ENCODE results near the gene HIGD1A.

HIGD1A gene

DNA sequence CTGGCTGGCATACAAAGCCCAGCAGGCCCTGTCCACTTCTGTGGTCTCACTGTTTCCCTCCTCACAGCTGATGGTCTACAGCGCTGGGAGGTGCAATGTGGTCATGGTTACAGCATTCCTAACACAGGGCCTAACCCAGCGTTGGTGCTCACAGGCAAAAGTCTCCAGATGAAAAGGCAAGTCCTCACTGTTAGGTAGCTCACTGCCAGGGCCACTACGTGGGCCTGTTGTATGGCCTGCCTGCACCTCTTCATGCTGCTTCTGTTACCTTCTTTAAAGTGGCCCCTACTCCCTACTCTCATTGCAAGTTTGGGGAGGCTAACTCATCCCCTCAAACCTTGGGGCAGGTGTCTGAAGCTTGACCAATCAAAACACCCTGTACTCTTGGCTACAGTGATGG is 62.5 kb downstream of the HIGD1A start:
- no peak overlapping the region for H3K4me3 ChIP-seq
- peaks cover 25% of the 10 kb centered on the region for H3K4me1 ChIP-seq
- no peak for TF ChIP-seq Cebpa-rat (IDR thresholded peaks at IDR 0.05)
- H3K9ac ChIP-seq = no peak overlapping the region
- no peaks in the 10 kb centered on the region for H3K9me3 ChIP-seq
- H3K4me2 ChIP-seq = no peak overlapping the region
- H4K20me1 ChIP-seq = no peaks in the 10 kb centered on the region
- H3K27ac ChIP-seq = no peak overlapping the region
- H3K36me3 ChIP-seq = no peaks in the 10 kb centered on the region
- H3K27me3 ChIP-seq = no peaks in the 10 kb centered on the region

DNA sequence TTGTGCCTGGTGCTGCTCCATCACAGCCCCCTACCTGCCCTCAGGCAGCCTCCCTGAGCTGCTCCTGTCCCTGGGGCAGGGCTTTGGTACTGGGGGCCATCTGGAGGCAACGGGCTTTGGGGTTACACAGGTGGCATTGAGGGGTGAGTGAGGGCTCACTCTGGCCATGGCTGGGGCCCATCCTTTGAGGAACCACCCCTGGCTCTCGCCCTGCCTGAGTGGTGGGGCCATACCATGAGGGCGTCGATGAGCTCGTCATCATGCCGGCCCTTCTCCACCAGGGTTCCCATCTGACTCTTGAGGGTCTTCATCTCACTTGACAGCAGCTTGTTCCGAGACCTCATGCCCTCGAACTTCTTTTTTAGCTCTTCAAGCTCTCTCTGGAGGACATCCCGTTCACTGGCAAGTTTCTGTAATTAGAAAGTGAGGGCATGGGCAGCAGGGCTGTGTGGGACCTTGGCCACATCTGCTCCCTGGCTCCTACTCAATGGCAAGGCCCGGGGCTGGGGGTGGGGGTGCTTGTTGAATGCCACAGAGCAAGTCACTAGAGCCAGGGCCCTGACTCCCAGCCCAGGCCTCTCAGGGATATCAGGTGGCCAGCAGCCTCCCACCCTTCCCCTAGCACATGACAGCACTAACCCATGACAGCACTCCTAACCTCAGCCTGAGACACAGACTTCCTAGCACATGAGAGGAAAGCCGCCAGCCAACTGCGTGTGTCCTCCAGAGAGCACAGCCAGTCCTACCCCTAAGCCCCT is 64.7 kb downstream of the HIGD1A start:
- Histone ChIP-seq H3K4me3 (no peak overlapping the region), H4K20me1 (no peaks in the 10 kb centered on the region), H3K27me3 (no peaks in the 10 kb centered on the region), H3K36me3 (no peaks in the 10 kb centered on the region), H3K9me3 (no peaks in the 10 kb centered on the region), H3K4me2 (peak overlapping the region; percentile 51), H3K4me1 (peaks cover 25% of the 10 kb centered on the region), H3K9ac (no peak overlapping the region), H3K27ac (peak overlapping the region; percentile 46)
- no peak for TF ChIP-seq Cebpa-rat (IDR thresholded peaks at IDR 0.05)

DNA sequence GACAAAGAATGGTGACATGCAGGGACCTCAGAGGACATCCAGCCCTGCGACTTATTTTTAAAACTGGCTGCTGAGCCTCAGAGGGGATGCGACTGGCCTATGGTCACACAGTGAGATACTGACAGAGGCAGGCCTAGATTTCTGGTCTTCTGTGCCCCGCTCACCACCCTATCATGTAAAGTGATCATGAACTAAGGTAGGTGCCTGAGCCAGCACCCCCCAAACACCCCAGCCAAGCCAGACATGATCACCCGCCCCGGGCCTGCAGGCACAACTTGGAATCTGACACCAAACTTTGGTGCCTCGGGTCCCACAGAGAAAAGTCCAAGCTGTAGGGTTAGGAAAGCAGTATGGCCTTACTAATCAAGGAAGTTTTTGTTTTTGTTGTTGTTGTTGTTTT is 67.8 kb downstream of the HIGD1A start:
- peaks cover 22% of the 10 kb centered on the region for H3K4me1 ChIP-seq
- no peak overlapping the region for H3K9ac ChIP-seq
- H3K36me3 ChIP-seq = no peaks in the 10 kb centered on the region
- no peak overlapping the region for H3K4me2 ChIP-seq
- no peaks in the 10 kb centered on the region for H3K27me3 ChIP-seq
- no peaks in the 10 kb centered on the region for H4K20me1 ChIP-seq
- H3K27ac ChIP-seq = no peak overlapping the region
- TF ChIP-seq Cebpa-rat (IDR thresholded peaks at IDR 0.05) = no peak
- no peak overlapping the region for H3K4me3 ChIP-seq
- no peaks in the 10 kb centered on the region for H3K9me3 ChIP-seq

DNA sequence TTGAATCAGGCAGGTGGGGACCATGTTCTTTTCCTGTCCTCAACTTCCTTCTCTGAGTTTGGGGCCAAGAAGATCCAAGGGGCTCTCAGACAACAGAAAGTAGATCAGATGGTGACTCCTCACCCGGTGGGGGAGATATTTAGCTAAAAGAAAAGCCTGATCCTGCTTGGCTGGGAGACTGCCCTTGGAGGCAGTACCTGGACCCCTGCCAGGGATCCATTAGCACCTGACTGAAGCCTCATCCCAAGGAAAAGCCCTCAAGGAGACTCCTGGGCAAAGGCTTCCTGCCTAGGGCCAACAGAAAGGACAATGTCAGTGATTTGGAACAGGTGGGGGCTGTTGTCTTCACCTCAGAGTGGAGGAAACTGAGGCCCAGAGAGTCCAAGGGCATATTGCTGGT is 68.2 kb downstream of the HIGD1A start:
- Histone ChIP-seq H3K36me3 (no peaks in the 10 kb centered on the region), H3K4me1 (peaks cover 21% of the 10 kb centered on the region), H3K27ac (no peak overlapping the region), H3K9me3 (no peaks in the 10 kb centered on the region), H3K4me3 (no peak overlapping the region), H3K4me2 (no peak overlapping the region), H4K20me1 (no peaks in the 10 kb centered on the region), H3K9ac (no peak overlapping the region), H3K27me3 (no peaks in the 10 kb centered on the region)
- TF ChIP-seq Cebpa-rat (IDR thresholded peaks at IDR 0.05) = no peak

DNA sequence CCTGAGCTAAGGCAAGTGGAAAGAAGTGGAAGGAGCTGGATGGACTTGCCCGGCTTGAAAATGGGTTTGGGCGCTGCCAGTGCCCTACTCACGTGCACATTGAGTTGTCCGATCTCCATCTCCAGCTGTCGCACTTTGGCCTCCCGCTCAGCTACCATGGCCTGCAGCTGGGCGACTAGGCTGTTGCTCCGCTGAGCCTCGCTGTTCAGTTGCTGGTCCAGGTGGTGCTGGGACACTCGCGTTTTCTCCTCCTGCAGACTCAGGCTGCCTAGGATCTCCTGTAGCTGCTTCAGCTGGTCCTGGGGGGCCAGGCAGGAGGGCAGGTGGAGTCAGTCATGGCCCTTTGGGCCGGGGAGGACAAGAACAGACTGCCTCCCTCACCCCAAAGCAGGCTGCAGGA is 68.7 kb downstream of the HIGD1A start:
- Histone ChIP-seq H4K20me1 (no peaks in the 10 kb centered on the region), H3K9ac (no peak overlapping the region), H3K27me3 (no peaks in the 10 kb centered on the region), H3K4me3 (no peak overlapping the region), H3K4me2 (no peak overlapping the region), H3K4me1 (peaks cover 20% of the 10 kb centered on the region), H3K36me3 (no peaks in the 10 kb centered on the region), H3K9me3 (no peaks in the 10 kb centered on the region), H3K27ac (no peak overlapping the region)
- no peak for TF ChIP-seq Cebpa-rat (IDR thresholded peaks at IDR 0.05)

- Histone ChIP-seq H3K4me1 (peaks cover 14% of the 10 kb centered on the region), H3K4me3 (no peak overlapping the region), H4K20me1 (no peaks in the 10 kb centered on the region), H3K36me3 (no peaks in the 10 kb centered on the region), H3K9me3 (no peaks in the 10 kb centered on the region), H3K9ac (no peak overlapping the region), H3K27ac (no peak overlapping the region), H3K4me2 (no peak overlapping the region), H3K27me3 (no peaks in the 10 kb centered on the region)
- TF ChIP-seq Cebpa-rat (IDR thresholded peaks at IDR 0.05) = no peak
Measured at GRCh38 chr3:42735019-42735418, 69.3 kb downstream of the HIGD1A start.

DNA sequence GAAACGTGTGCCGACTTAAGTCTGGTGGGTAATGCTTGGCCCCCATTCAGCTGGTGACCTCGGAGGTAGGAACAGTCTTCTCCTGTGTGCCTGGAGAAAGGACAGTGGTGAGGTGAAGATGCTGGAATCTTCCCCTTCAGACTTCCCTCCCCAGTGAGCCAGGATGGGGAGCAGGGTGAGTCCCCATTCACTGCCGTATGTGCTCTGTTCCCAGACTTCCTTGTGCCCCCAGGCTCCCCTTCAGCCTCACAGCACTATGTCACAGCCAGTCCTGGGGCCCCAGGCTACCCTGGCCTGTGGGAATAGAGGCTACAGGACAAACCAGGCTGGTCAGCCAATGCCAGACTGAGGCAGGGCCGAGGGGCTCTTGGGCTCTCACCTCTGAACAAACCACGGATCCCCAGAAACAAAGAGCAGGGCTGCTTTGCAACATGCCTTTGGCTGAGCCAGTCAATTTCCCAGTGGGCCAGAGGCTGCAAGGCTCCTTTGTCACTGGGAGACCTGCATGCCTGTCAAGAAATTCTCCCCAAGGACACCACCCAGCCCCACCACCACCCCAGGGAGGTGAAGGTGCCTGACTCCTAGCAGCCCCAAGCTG is 69.9 kb downstream of the HIGD1A start:
- H3K4me3 ChIP-seq = no peak overlapping the region
- H3K9me3 ChIP-seq = no peaks in the 10 kb centered on the region
- H4K20me1 ChIP-seq = no peaks in the 10 kb centered on the region
- H3K27me3 ChIP-seq = no peaks in the 10 kb centered on the region
- H3K4me2 ChIP-seq = no peak overlapping the region
- no peak for TF ChIP-seq Cebpa-rat (IDR thresholded peaks at IDR 0.05)
- no peak overlapping the region for H3K9ac ChIP-seq
- peaks cover 7% of the 10 kb centered on the region for H3K4me1 ChIP-seq
- no peak overlapping the region for H3K27ac ChIP-seq
- H3K36me3 ChIP-seq = no peaks in the 10 kb centered on the region

- Histone ChIP-seq H3K4me2 (no peak overlapping the region), H3K36me3 (no peaks in the 10 kb centered on the region), H3K4me1 (peaks cover under 1% of the 10 kb centered on the region; the same call in 1 of the 2 replicates), H4K20me1 (no peaks in the 10 kb centered on the region), H3K27me3 (no peaks in the 10 kb centered on the region), H3K9ac (no peak overlapping the region), H3K27ac (no peak overlapping the region), H3K4me3 (no peak overlapping the region), H3K9me3 (no peaks in the 10 kb centered on the region)
- no peak for TF ChIP-seq Cebpa-rat (IDR thresholded peaks at IDR 0.05)
Measured at GRCh38 chr3:42733501-42734262, 70.6 kb downstream of the HIGD1A start.

All from BLaER1 (cell line).